Upper lobe of right lung (tissue), 1 donor: ENCODE results near the gene MATCAP1. TPM values are rescaled to one million over a fixed set of nuclear protein-coding genes. Genes with fewer than 3 reads are reported as not detected.
A peak's percentile ranks its signal among the peaks of the same experiment; 100 is the strongest.

ENCODE experiments used
- ATAC-seq: fragments of 200-7000 bp; cut with Tn5 transposase; one replicate; pipeline ENCODE4 v1.9.1; 2020; ENCODE audit warnings: mild to moderate bottlenecking, moderate library complexity
- DNase-seq: peaks from one replicate; pipeline ENCODE4 v3.0.0-alpha.2; 2020
- H3K27ac ChIP-seq: fragments of 200-600 bp; one replicate; pipeline ENCODE4 v1.8.0; 2022
- H3K27me3 ChIP-seq: fragments of 200-600 bp; one replicate; pipeline ENCODE4 v1.8.0; 2022; ENCODE audit warnings: mild to moderate bottlenecking
- H3K36me3 ChIP-seq: fragments of 200-600 bp; one replicate; pipeline ENCODE4 v1.8.0; 2022
- H3K4me1 ChIP-seq: fragments of 200-600 bp; one replicate; pipeline ENCODE4 v1.8.0; 2022
- H3K4me3 ChIP-seq: fragments of 200-600 bp; one replicate; pipeline ENCODE4 v1.8.0; 2022; ENCODE audit warnings: mild to moderate bottlenecking
- H3K9me3 ChIP-seq: fragments of 200-600 bp; one replicate; pipeline ENCODE4 v1.8.0; 2022
- CTCF ChIP-seq: fragments of 200-600 bp; IDR thresholded peaks from one replicate; pipeline ENCODE4 v1.8.0; 2022; ENCODE audit warnings: antibody characterized with exemption
- intact Hi-C: fragments of 100-400 bp; cut with DNase I; formaldehyde crosslinking; loops from one replicate; pipeline ENCODE4 v1.11.0; 2022
- total RNA-seq: library from RNA; stranded (reverse); fragmentation: NEBNext Ultra II Directional; extraction: Animal tissue kit (Norgen Biotek cat#: 25700); gene quantifications from one replicate; pipeline ENCODE4 v1.2.1, GENCODE V29; 2021
- donor health status: DM: no; HTN: yes; CAD: no; lungs with severe emphysema.

Gene MATCAP1
- total RNA-seq, 1 donor from 2014 or later: 28.4 TPM

GRCh38 chr16:67200491-67200890, 16.7 kb upstream of the MATCAP1 start:
- Histone ChIP-seq H3K9me3 (no peaks in the 10 kb centered on the region), H3K4me3 (no peak overlapping the region), H3K27ac (no peak overlapping the region), H3K27me3 (no peaks in the 10 kb centered on the region), H3K36me3 (peaks cover 60% of the 10 kb centered on the region), H3K4me1 (peaks cover 9% of the 10 kb centered on the region)
- no peak for TF ChIP-seq CTCF
- DNase-seq (no peak), ATAC-seq (no peak)
- intact Hi-C loops: no loop called here

- Histone ChIP-seq H3K36me3 (peaks cover 67% of the 10 kb centered on the region), H3K4me1 (peaks cover 9% of the 10 kb centered on the region), H3K27ac (no peak overlapping the region), H3K9me3 (no peaks in the 10 kb centered on the region), H3K4me3 (peak overlapping the region; percentile 52), H3K27me3 (no peaks in the 10 kb centered on the region)
- ATAC-seq (peak; percentile 13), DNase-seq (peak; percentile 74)
- TF ChIP-seq CTCF: no peak
- intact Hi-C loops: no loop called here
These were observed 16.0 kb upstream of the MATCAP1 start for GRCh38 chr16:67199808-67200198.

- H3K27ac ChIP-seq: peak within 1 kb of the TSS; percentile 60
- H3K4me3 ChIP-seq: peak within 1 kb of the TSS; percentile 52
- H3K36me3 ChIP-seq: peaks cover 73% of the 10 kb centered on the region
- intact Hi-C loops: no loop called here
- DNase-seq (peak; percentile 87), ATAC-seq (peak; percentile 83)
- H3K27me3 ChIP-seq: no peaks in the 10 kb centered on the region
- H3K4me1 ChIP-seq: peaks cover 10% of the 10 kb centered on the region
- peak; percentile 32 for TF ChIP-seq CTCF
- H3K9me3 ChIP-seq: no peaks in the 10 kb centered on the region
These were observed 15.4 kb upstream of the MATCAP1 start, which contains the start of gene ELMO3 for GRCh38 chr16:67199011-67199807. ELMO3 (plus strand) TSS chr16:67199131; CDS start chr16:67199327, 196 bp downstream.

- no peaks in the 10 kb centered on the region for H3K27me3 ChIP-seq
- peaks cover 19% of the 10 kb centered on the region for H3K4me1 ChIP-seq
- peak; percentile 71 for ATAC-seq
- H3K27ac ChIP-seq: peak overlapping the region; percentile 60
- TF ChIP-seq CTCF: peak; percentile 62
- H3K4me3 ChIP-seq: no peak overlapping the region
- DNase-seq: peak; percentile 82
- intact Hi-C loops: no loop called here
- H3K36me3 ChIP-seq: peaks cover 77% of the 10 kb centered on the region
- H3K9me3 ChIP-seq: no peaks in the 10 kb centered on the region
These were observed 14.5 kb upstream of the MATCAP1 start for GRCh38 chr16:67198238-67198734.

- Histone ChIP-seq H3K27me3 (no peaks in the 10 kb centered on the region), H3K9me3 (no peaks in the 10 kb centered on the region), H3K4me3 (no peak overlapping the region), H3K4me1 (peaks cover 25% of the 10 kb centered on the region), H3K36me3 (peaks cover 74% of the 10 kb centered on the region), H3K27ac (no peak overlapping the region)
- ATAC-seq: no peak
- no peak for DNase-seq
- intact Hi-C loops: no loop called here
- no peak for TF ChIP-seq CTCF
These were observed 13.9 kb upstream of the MATCAP1 start for GRCh38 chr16:67197704-67198103.
